ENCODE data around the gene PITPNC1. TPM values are rescaled to one million over a fixed set of nuclear protein-coding genes. Genes with fewer than 3 reads are reported as not detected.

The PITPNC1 gene
- total RNA-seq, 1 experiment from 2014 or later: 37.5 TPM

DNA sequence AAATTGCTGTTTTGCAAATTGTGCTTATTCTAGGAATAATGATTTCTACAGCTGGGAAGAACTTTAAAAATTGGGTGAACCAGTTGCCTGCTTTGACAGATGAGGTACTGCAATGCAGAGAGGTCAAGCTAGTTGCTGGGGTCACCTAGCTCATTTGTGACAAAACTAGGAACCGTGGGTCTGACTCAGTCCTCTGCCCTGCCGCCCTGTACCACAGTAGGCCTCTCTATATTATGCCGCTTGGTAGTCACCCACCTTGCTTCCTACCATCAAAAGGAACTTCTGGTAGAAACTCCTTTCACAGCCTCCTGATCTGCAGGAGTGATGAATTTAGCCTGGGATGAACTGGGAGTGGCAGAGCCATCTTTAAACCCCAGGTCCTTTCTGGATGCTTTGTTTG, 105.7 kb downstream of the PITPNC1 start:
- TF ChIP-seq CTCF (conservative IDR thresholded peaks at IDR 0.05): no peak
- no peak overlapping the region for H4K8ac ChIP-seq (replicated peaks; ENCODE audit: insufficient read length, low read depth, low read length)
- H3K27me3 Mint-ChIP-seq (ENCODE audit: low read depth): no peaks in the 10 kb centered on the region; the same call in 1 of the 2 replicates
- no peak overlapping the region for H3K4me3 Mint-ChIP-seq
- no peak overlapping the region for H2BK15ac ChIP-seq (ENCODE audit: low read depth, low read length)
- H2BK12ac ChIP-seq (ENCODE audit: insufficient read length, low read depth, low read length): no peak overlapping the region
- no peak overlapping the region for H3K56ac ChIP-seq (ENCODE audit: insufficient read length, low read depth, low read length)
- H3K4me1 Mint-ChIP-seq: peaks cover 20 to 33% of the 10 kb centered on the region in 2 experiments
- H3K79me2 ChIP-seq (ENCODE audit: insufficient read depth, low read length): peaks cover 5% of the 10 kb centered on the region; the same call in 1 of the 2 replicates
- no peak overlapping the region for H3K9ac ChIP-seq (ENCODE audit: extremely low read depth, insufficient read length, low read length)
- no peaks in the 10 kb centered on the region for H3K9me3 ChIP-seq (ENCODE audit: control insufficient read depth, low read depth, low read length)
- no peaks in the 10 kb centered on the region for H3K36me3 Mint-ChIP-seq (ENCODE audit: insufficient read depth in 1 of 3, low read depth in 3 of 3)
- peaks cover 5% of the 10 kb centered on the region; the same call in 1 of the 2 replicates for H3K4me1 ChIP-seq (ENCODE audit: insufficient read depth, low read length)
- H3K14ac ChIP-seq (ENCODE audit: insufficient read depth, low read length): no peak overlapping the region
- H3K27ac Mint-ChIP-seq: no peak overlapping the region
- H3T11ph ChIP-seq (ENCODE audit: low read length): no peak overlapping the region
- no peak for DNase-seq
- H3K79me1 ChIP-seq (ENCODE audit: insufficient read depth, low read depth, low read length, poor library complexity, severe bottlenecking): peaks cover 3% of the 10 kb centered on the region
- H4K20me1 ChIP-seq (ENCODE audit: control insufficient read depth, insufficient read depth, insufficient read length): no peaks in the 10 kb centered on the region
- H3K27me3 ChIP-seq (ENCODE audit: insufficient read depth, low read length): no peaks in the 10 kb centered on the region
- H3K4me2 ChIP-seq (ENCODE audit: insufficient read depth, insufficient read length, low read length): no peak overlapping the region
- H3K9me3 Mint-ChIP-seq: no peaks in the 10 kb centered on the region
- H3K18ac ChIP-seq (ENCODE audit: insufficient read length, low read depth, low read length): no peak overlapping the region
- no peak overlapping the region for H2BK120ac ChIP-seq (ENCODE audit: low read depth, low read length, poor library complexity, severe bottlenecking)
- H2AFZ ChIP-seq (ENCODE audit: low read length): no peak overlapping the region
- H3K23ac ChIP-seq (ENCODE audit: insufficient read length, low read depth, low read length): no peak overlapping the region
- no peak overlapping the region for H4K91ac ChIP-seq (ENCODE audit: insufficient read length, low read depth, low read length)
- no peak overlapping the region for H3K4ac ChIP-seq (ENCODE audit: low read depth, low read length)
- no CpG with 5 or more reads among the region's 3 CpGs for WGBS (ENCODE audit: extremely low coverage, insufficient read length, low lambda C conversion rate)
- H2AK5ac ChIP-seq (ENCODE audit: insufficient read length, low read length): no peak overlapping the region
- H2BK20ac ChIP-seq (ENCODE audit: low read depth, low read length, poor library complexity, severe bottlenecking): no peak overlapping the region
- no peaks in the 10 kb centered on the region for H3K23me2 ChIP-seq (ENCODE audit: insufficient read length, low read depth, low read length, poor library complexity, severe bottlenecking)
- H4K5ac ChIP-seq (ENCODE audit: insufficient read length, low read depth, low read length): no peak overlapping the region
- H3K27ac ChIP-seq (ENCODE audit: insufficient read length, low read depth, low read length): no peak overlapping the region
- no peak overlapping the region for H2BK5ac ChIP-seq (ENCODE audit: insufficient read length, low read length)

Measured in H9 (cell line).